ENCODE data around the gene EFNA3. TPM values are rescaled to one million over a fixed set of nuclear protein-coding genes. Genes with fewer than 3 reads are reported as not detected.

EFNA3 gene
- total and polyA plus RNA-seq, 2 donors: 1.2 to 2.3 TPM

Small RNA genes within 50 kb of the gene (small RNA-seq; reads per million reads assigned to genes)
- gene RF00019: not detected

Other genes starting within 250 kb of the EFNA3 start
- gene KCNN3, start 208.6 kb upstream of the EFNA3 start, total RNA-seq: 16.6 TPM
- 1.5 TPM for gene KCNN3, start 208.6 kb upstream of the EFNA3 start, polyA plus RNA-seq
- 6.8 TPM for gene PMVK, start 142.1 kb upstream of the EFNA3 start, total RNA-seq
- 47.1 TPM for gene PMVK, start 142.1 kb upstream of the EFNA3 start, polyA plus RNA-seq
- 74.0 TPM for gene PBXIP1, start 122.7 kb upstream of the EFNA3 start, total RNA-seq
- 206 TPM for gene PBXIP1, start 122.7 kb upstream of the EFNA3 start, polyA plus RNA-seq
- gene PYGO2, start 117.1 kb upstream of the EFNA3 start, total RNA-seq: 10.8 TPM
- gene PYGO2, start 117.1 kb upstream of the EFNA3 start, polyA plus RNA-seq: 29.2 TPM
- gene SHC1, start 108.1 kb upstream of the EFNA3 start, total RNA-seq: 61.2 TPM
- gene SHC1, start 108.1 kb upstream of the EFNA3 start, polyA plus RNA-seq: 110 TPM
- gene CKS1B, start 104.2 kb upstream of the EFNA3 start, total RNA-seq: 38.4 TPM
- gene CKS1B, start 104.2 kb upstream of the EFNA3 start, polyA plus RNA-seq: 54.9 TPM
- gene FLAD1, start 95.5 kb upstream of the EFNA3 start, total RNA-seq: 10.5 TPM
- 27.9 TPM for gene FLAD1, start 95.5 kb upstream of the EFNA3 start, polyA plus RNA-seq
- not detected for gene LENEP, start 85.3 kb upstream of the EFNA3 start, total RNA-seq
- gene LENEP, start 85.3 kb upstream of the EFNA3 start, polyA plus RNA-seq: not detected
- 14.7 TPM for gene ZBTB7B, start 76.0 kb upstream of the EFNA3 start, total RNA-seq
- 52.0 TPM for gene ZBTB7B, start 76.0 kb upstream of the EFNA3 start, polyA plus RNA-seq
- gene DCST2, start 45.1 kb upstream of the EFNA3 start, total RNA-seq: 0.53 TPM
- gene DCST2, start 45.1 kb upstream of the EFNA3 start, polyA plus RNA-seq: 1.2 TPM
- gene DCST1, start 45.0 kb upstream of the EFNA3 start, total RNA-seq: not detected
- not detected for gene DCST1, start 45.0 kb upstream of the EFNA3 start, polyA plus RNA-seq
- 38.3 TPM for gene ADAM15, start 27.5 kb upstream of the EFNA3 start, total RNA-seq
- 118 TPM for gene ADAM15, start 27.5 kb upstream of the EFNA3 start, polyA plus RNA-seq
- 7.5 TPM for gene EFNA4, start 15.1 kb upstream of the EFNA3 start, total RNA-seq
- 8.1 TPM for gene EFNA4, start 15.1 kb upstream of the EFNA3 start, polyA plus RNA-seq
- 31.1 TPM for gene EFNA1, start 49.0 kb downstream of the EFNA3 start, total RNA-seq
- gene EFNA1, start 49.0 kb downstream of the EFNA3 start, polyA plus RNA-seq: 44.6 TPM
- gene SLC50A1, start 57.0 kb downstream of the EFNA3 start, total RNA-seq: 19.5 TPM
- 31.7 TPM for gene SLC50A1, start 57.0 kb downstream of the EFNA3 start, polyA plus RNA-seq
- gene DPM3, start 61.7 kb downstream of the EFNA3 start, total RNA-seq: 15.8 TPM
- gene DPM3, start 61.7 kb downstream of the EFNA3 start, polyA plus RNA-seq: 205 TPM
- 53.0 TPM for gene KRTCAP2, start 94.5 kb downstream of the EFNA3 start, total RNA-seq
- gene KRTCAP2, start 94.5 kb downstream of the EFNA3 start, polyA plus RNA-seq: 266 TPM
- gene TRIM46, start 95.0 kb downstream of the EFNA3 start, total RNA-seq: 0.85 TPM
- 1.1 TPM for gene TRIM46, start 95.0 kb downstream of the EFNA3 start, polyA plus RNA-seq
- 57.2 TPM for gene THBS3, start 129.1 kb downstream of the EFNA3 start, total RNA-seq
- 24.5 TPM for gene THBS3, start 129.1 kb downstream of the EFNA3 start, polyA plus RNA-seq
- gene MTX1, start 129.9 kb downstream of the EFNA3 start, total RNA-seq: 13.6 TPM
- gene MTX1, start 129.9 kb downstream of the EFNA3 start, polyA plus RNA-seq: 40.2 TPM
- 2.6 TPM for gene ENTREP3, start 176.6 kb downstream of the EFNA3 start, total RNA-seq
- 37.8 TPM for gene ENTREP3, start 176.6 kb downstream of the EFNA3 start, polyA plus RNA-seq
- 13.1 TPM for gene SCAMP3, start 183.5 kb downstream of the EFNA3 start, total RNA-seq
- 74.9 TPM for gene SCAMP3, start 183.5 kb downstream of the EFNA3 start, polyA plus RNA-seq
- 29.7 TPM for gene CLK2, start 194.7 kb downstream of the EFNA3 start, total RNA-seq
- gene CLK2, start 194.7 kb downstream of the EFNA3 start, polyA plus RNA-seq: 42.3 TPM
- 3.0 TPM for gene HCN3, start 198.6 kb downstream of the EFNA3 start, total RNA-seq
- gene HCN3, start 198.6 kb downstream of the EFNA3 start, polyA plus RNA-seq: 3.2 TPM
- not detected for gene PKLR, start 222.6 kb downstream of the EFNA3 start, total RNA-seq
- gene PKLR, start 222.6 kb downstream of the EFNA3 start, polyA plus RNA-seq: not detected
- gene FDPS, start 230.0 kb downstream of the EFNA3 start, total RNA-seq: 73.1 TPM
- 92.6 TPM for gene FDPS, start 230.0 kb downstream of the EFNA3 start, polyA plus RNA-seq
- gene RUSC1, start 242.1 kb downstream of the EFNA3 start, total RNA-seq: 13.8 TPM
- gene RUSC1, start 242.1 kb downstream of the EFNA3 start, polyA plus RNA-seq: 36.3 TPM